HG02678 (cell line): ENCODE results near the gene WDR18.

Source experiments
- ATAC-seq: cut with Tn5 transposase; IDR thresholded peaks from one replicate; pipeline ENCODE4 v1.9.1; 2021; ENCODE audit warnings: mild to moderate bottlenecking, moderate library complexity; ENCODE audit not compliant: unreplicated experiment

WDR18 gene

GRCh38 chr19:1040476-1041271, 56.5 kb downstream of the WDR18 start:
- peak; percentile 36 for ATAC-seq

DNA sequence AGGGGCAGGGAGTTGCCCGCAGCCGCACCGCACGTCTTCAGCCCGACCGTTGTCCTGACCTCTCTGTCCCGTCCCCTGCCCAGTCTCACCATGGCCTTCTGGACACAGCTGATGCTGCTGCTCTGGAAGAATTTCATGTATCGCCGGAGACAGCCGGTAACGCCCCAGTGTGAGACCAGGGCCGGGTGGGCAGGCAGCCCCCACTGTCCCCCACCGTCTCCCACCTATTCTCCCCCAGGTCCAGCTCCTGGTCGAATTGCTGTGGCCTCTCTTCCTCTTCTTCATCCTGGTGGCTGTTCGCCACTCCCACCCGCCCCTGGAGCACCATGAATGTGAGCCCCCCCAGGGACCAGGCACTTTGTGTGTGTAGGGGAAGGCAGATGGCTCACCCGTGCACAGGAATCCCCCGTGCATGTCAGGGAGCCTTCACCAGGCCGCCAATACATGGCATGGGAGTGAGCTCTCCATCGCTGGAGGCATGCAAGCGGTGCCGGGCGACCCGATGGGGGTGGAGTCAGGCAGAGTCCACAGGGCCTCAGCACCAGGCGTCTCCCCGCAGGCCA, 57.2 kb downstream of the WDR18 start:
- ATAC-seq, result no peak

- no peak for ATAC-seq
Observed at GRCh38 chr19:1041835-1042685, 57.9 kb downstream of the WDR18 start.

DNA sequence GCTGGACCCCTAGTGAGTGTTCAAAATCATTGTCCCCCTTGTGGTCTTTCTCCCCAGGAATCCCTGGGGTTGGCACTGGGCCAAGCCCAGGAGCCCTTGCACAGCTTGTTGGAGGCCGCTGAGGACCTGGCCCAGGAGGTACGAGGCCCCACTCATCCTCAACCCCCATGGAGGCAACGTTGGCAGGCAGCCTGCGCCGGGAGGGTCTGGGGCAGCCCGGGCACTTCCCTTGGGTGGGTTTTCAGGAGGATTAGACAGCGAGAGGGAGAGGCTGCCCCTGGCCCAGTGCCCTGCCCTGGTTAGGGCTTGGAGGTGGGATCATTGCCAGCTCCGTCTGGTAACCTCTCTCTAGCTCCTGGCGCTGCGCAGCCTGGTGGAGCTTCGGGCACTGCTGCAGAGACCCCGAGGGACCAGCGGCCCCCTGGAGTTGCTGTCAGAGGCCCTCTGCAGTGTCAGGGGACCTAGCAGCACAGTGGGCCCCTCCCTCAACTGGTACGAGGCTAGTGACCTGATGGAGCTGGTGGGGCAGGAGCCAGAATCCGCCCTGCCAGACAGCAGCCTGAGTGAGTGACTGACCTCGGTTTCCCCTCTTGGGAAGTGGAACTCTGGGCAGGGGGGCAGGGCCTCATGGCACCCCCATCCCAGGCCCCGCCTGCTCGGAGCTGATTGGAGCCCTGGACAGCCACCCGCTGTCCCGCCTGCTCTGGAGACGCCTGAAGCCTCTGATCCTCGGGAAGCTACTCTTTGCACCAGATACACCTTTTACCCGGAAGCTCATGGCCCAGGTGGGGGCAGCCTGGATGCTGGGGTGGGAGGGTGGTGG, 58.8 kb downstream of the WDR18 start:
- no peak for ATAC-seq
